DLD1 (cell line): Measurements from ENCODE around the gene TMEM50B.
"Not testable (repeated sequence)": the region's sequence is repeated elsewhere in the genome, so short reads cannot be mapped to it uniquely, and the experiment has no call there.

ENCODE experiments used
- in situ Hi-C: cut with HindIII; loops from 2 replicates; pipeline ENCODE4 v1.10.0; 2017; ENCODE audit warnings: low sequenced_read_pairs

TMEM50B gene

GRCh38 chr21:33478935-33479678 lies 667 bp downstream of the TMEM50B start:
- in situ Hi-C loops = no loop called here

- in situ Hi-C loops = no loop called here
Observed at GRCh38 chr21:33478182-33478581, 1.6 kb downstream of the TMEM50B start.

GRCh38 chr21:33477066-33477465 lies 2.7 kb downstream of the TMEM50B start:
- in situ Hi-C loops = no loop called here

- in situ Hi-C loops = no loop called here
Observed at GRCh38 chr21:33473344-33473743, 6.4 kb downstream of the TMEM50B start.

GRCh38 chr21:33470701-33471100 lies 9.1 kb downstream of the TMEM50B start:
- in situ Hi-C loops = no loop called here

- in situ Hi-C loops = not testable (repeated sequence)
Observed at GRCh38 chr21:33469183-33469582, 10.6 kb downstream of the TMEM50B start.

GRCh38 chr21:33461538-33462250 lies 18.1 kb downstream of the TMEM50B start:
- in situ Hi-C loops = no loop called here

GRCh38 chr21:33458861-33459260 lies 20.9 kb downstream of the TMEM50B start:
- in situ Hi-C loops = loop anchor here (10.0 kb wide), 1 partner anchor 254 kb away; no protein-coding TSS in a partner anchor

GRCh38 chr21:33455686-33456446 lies 23.9 kb downstream of the TMEM50B start:
- in situ Hi-C loops = loop anchor here (10.0 kb wide), 1 partner anchor 251 kb away; no protein-coding TSS in a partner anchor

- in situ Hi-C loops = loop anchor here (10.0 kb wide), 1 partner anchor 248 kb away; no protein-coding TSS in a partner anchor
Observed at GRCh38 chr21:33452362-33452761, 27.4 kb downstream of the TMEM50B start.

- in situ Hi-C loops = loop anchor here (10.0 kb wide), 1 partner anchor 247 kb away; no protein-coding TSS in a partner anchor
Observed at GRCh38 chr21:33451634-33452071, 28.1 kb downstream of the TMEM50B start.

GRCh38 chr21:33449616-33450015 lies 30.2 kb downstream of the TMEM50B start:
- in situ Hi-C loops = loop anchor here (10.0 kb wide), 1 partner anchor 245 kb away; no protein-coding TSS in a partner anchor

- in situ Hi-C loops = not testable (repeated sequence)
Observed at GRCh38 chr21:33446620-33447019, 33.2 kb downstream of the TMEM50B start.

GRCh38 chr21:33444499-33444898 lies 35.3 kb downstream of the TMEM50B start:
- in situ Hi-C loops = no loop called here

GRCh38 chr21:33443194-33443593 lies 36.6 kb downstream of the TMEM50B start:
- in situ Hi-C loops = no loop called here

GRCh38 chr21:33441489-33442477 lies 38.0 kb downstream of the TMEM50B start:
- in situ Hi-C loops = no loop called here

GRCh38 chr21:33437140-33437539 lies 42.6 kb downstream of the TMEM50B start:
- in situ Hi-C loops = no loop called here

GRCh38 chr21:33434770-33435360 lies 44.9 kb downstream of the TMEM50B start:
- in situ Hi-C loops = no loop called here

- in situ Hi-C loops = no loop called here
Observed at GRCh38 chr21:33433425-33434114, 46.2 kb downstream of the TMEM50B start.
